Fibroblast of lung (primary cell): Measurements from ENCODE around the gene TGFBR2. TPM values are rescaled to one million over a fixed set of nuclear protein-coding genes. Genes with fewer than 3 reads are reported as not detected.
A peak's percentile ranks its signal among the peaks of the same experiment; 100 is the strongest.
"Not testable (repeated sequence)": the region's sequence is repeated elsewhere in the genome, so short reads cannot be mapped to it uniquely, and the experiment has no call there.

Experiments
- DNase-seq, 2 donors: peaks; one replicate each; pipeline versions ENCODE4 v3.0.0 to v3.0.0-alpha.2; 2010; ENCODE audit warnings: low read depth in 2 of 2
- H2AFZ ChIP-seq: 2 replicates; pipeline ENCODE4 v1.5.1; 2012; ENCODE audit warnings: low read length, control low read depth, inconsistent platforms
- H3K27ac ChIP-seq: 2 replicates; pipeline ENCODE4 v1.5.1; 2011; ENCODE audit warnings: low read length, control low read depth; ENCODE audit not compliant: insufficient read depth
- H3K27me3 ChIP-seq: 2 replicates; pipeline ENCODE4 v1.5.1; 2011; ENCODE audit warnings: mild to moderate bottlenecking, low read length; ENCODE audit not compliant: control insufficient read depth, insufficient read depth
- H3K36me3 ChIP-seq: 2 replicates; pipeline ENCODE4 v1.5.1; 2011; ENCODE audit warnings: low read length; ENCODE audit not compliant: control insufficient read depth, insufficient read depth
- H3K4me1 ChIP-seq: 2 replicates; pipeline ENCODE4 v1.5.1; 2011; ENCODE audit warnings: low read length; ENCODE audit not compliant: control insufficient read depth, insufficient read depth; ENCODE audit errors: extremely low read depth
- H3K4me2 ChIP-seq: 2 replicates; pipeline ENCODE4 v1.5.1; 2011; ENCODE audit warnings: low read length, control low read depth; ENCODE audit not compliant: insufficient read depth; ENCODE audit errors: extremely low read depth
- H3K4me3 ChIP-seq, 4 experiments: fragments of 200-600 bp in 1 of 4; sonication (generic) in 1 of 4; replicated peaks in 1 of 4; 2 replicates each; pipeline ENCODE4 v1.5.1; 2011 to 2016; ENCODE audit warnings: low read length in 4 of 4, low read depth in 3 of 4, mild to moderate bottlenecking in 3 of 4, control low read depth in 2 of 4, inconsistent platforms in 1 of 4, mixed read lengths in 1 of 4; ENCODE audit not compliant: insufficient read depth in 1 of 4; ENCODE audit errors: control extremely low read depth in 1 of 4
- H3K79me2 ChIP-seq: 2 replicates; pipeline ENCODE4 v1.5.1; 2012; ENCODE audit warnings: mild to moderate bottlenecking, low read length, inconsistent platforms; ENCODE audit not compliant: control insufficient read depth, insufficient read depth
- H3K9ac ChIP-seq: 2 replicates; pipeline ENCODE4 v1.5.1; 2011; ENCODE audit warnings: mild to moderate bottlenecking, low read length, control low read depth; ENCODE audit not compliant: insufficient read depth
- H3K9me3 ChIP-seq: 2 replicates; pipeline ENCODE4 v1.5.1; 2012; ENCODE audit warnings: low read depth, low read length; ENCODE audit not compliant: control insufficient read depth, insufficient read depth
- H4K20me1 ChIP-seq: 2 replicates; pipeline ENCODE4 v1.5.1; 2011; ENCODE audit warnings: low read length; ENCODE audit not compliant: control insufficient read depth, insufficient read depth; ENCODE audit errors: extremely low read depth
- CTCF ChIP-seq, 2 donors: IDR thresholded peaks in 1 of 2; conservative IDR thresholded peaks in 1 of 2; 1 replicate in 1 of 2; 2 replicates in 1 of 2; pipeline ENCODE4 v1.5.1; 2011 to 2012; ENCODE audit warnings: low read length in 2 of 2, control low read depth in 1 of 2, inconsistent platforms in 1 of 2, low read depth in 1 of 2, mild to moderate bottlenecking in 1 of 2
- EZH2 ChIP-seq: IDR thresholded peaks from 2 replicates; pipeline ENCODE4 v1.5.1; 2012; ENCODE audit warnings: low read length, control low read depth, mild to moderate bottlenecking; ENCODE audit errors: missing control alignments
- polyA plus RNA-seq, 2 donors: library from polyadenylated mRNA; depleted of rRNA in 1 of 2; stranded (reverse) in 1 of 2; unstranded in 1 of 2; fragments of >200 nt; gene quantifications; 2 replicates each; pipeline ENCODE4 v1.2.1, GENCODE V29; 2011 to 2012; ENCODE audit warnings: missing spikeins in 1 of 2
- total RNA-seq: library from RNA; depleted of rRNA; stranded (reverse); fragments of >200 nt; gene quantifications from 2 replicates; pipeline ENCODE4 v1.2.1, GENCODE V29; 2014

The TGFBR2 gene
- total and polyA plus RNA-seq, 2 donors (not counting 1 experiment from before 2014, with no cell fraction given) = 93.0 to 126 TPM

- Histone ChIP-seq H3K4me2 (no peak overlapping the region), H3K27me3 (no peaks in the 10 kb centered on the region), H4K20me1 (no peaks in the 10 kb centered on the region), H3K4me3 (no peak overlapping the region), H3K27ac (no peak overlapping the region), H3K4me1 (no peaks in the 10 kb centered on the region), H3K9me3 (no peaks in the 10 kb centered on the region), H3K9ac (no peak overlapping the region), H3K36me3 (peaks cover 2% of the 10 kb centered on the region), H3K79me2 (no peaks in the 10 kb centered on the region), H2AFZ (no peak overlapping the region)
- no peak for DNase-seq
- TF ChIP-seq EZH2 (no peak), CTCF (conservative IDR thresholded peaks at IDR 0.05 in 1 of 2, IDR thresholded peaks at IDR 0.05 in 1 of 2; ENCODE audit: low read depth in 1 of 2, low read length in 2 of 2) (no peak)
Measured at GRCh38 chr3:30666572-30667279, 60.3 kb downstream of the TGFBR2 start.

GRCh38 chr3:30667280-30667651 is 60.9 kb downstream of the TGFBR2 start:
- Histone ChIP-seq H3K9me3 (no peaks in the 10 kb centered on the region), H3K27ac (no peak overlapping the region), H4K20me1 (no peaks in the 10 kb centered on the region), H2AFZ (no peak overlapping the region), H3K4me2 (no peak overlapping the region), H3K4me1 (no peaks in the 10 kb centered on the region), H3K9ac (no peak overlapping the region), H3K4me3 (no peak overlapping the region), H3K27me3 (no peaks in the 10 kb centered on the region), H3K79me2 (no peaks in the 10 kb centered on the region), H3K36me3 (peaks cover 6% of the 10 kb centered on the region)
- TF ChIP-seq CTCF (conservative IDR thresholded peaks at IDR 0.05 in 1 of 2, IDR thresholded peaks at IDR 0.05 in 1 of 2; ENCODE audit: low read depth in 1 of 2, low read length in 2 of 2) = no peak
- TF ChIP-seq EZH2 = no peak
- peak in 1 of 2 donors; percentile 39 for DNase-seq

DNA sequence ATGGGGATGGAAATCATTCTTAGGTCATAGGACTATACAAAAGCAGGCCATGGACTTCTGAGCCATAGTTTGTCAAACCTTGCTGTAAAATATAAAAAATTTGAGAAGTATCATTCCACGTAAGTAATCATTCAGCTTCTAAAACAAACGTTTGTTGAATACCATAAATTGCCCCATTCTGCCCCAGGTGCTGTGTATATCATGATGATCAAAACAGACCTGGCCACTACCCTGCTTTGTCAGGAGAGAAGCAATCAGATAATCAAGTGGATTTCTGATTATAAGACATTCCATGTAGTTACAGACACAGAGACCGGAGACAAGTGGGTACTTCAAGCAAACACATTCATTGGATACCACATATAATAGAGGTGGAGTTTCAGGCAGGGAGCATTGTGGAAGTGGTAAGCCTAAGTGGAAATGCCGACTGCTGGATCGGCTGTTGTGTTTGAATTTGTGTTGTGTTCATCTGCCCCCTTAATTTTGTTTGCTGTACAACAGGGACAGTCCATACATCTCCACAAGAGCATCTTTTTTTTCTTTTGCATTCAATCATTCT is 61.7 kb downstream of the TGFBR2 start:
- H4K20me1 ChIP-seq = no peaks in the 10 kb centered on the region
- H2AFZ ChIP-seq = no peak overlapping the region
- no peak for DNase-seq
- no peaks in the 10 kb centered on the region for H3K79me2 ChIP-seq
- no peaks in the 10 kb centered on the region for H3K4me1 ChIP-seq
- no peak overlapping the region for H3K4me3 ChIP-seq
- peaks cover 6% of the 10 kb centered on the region for H3K36me3 ChIP-seq
- no peaks in the 10 kb centered on the region for H3K27me3 ChIP-seq
- no peaks in the 10 kb centered on the region for H3K9me3 ChIP-seq
- H3K4me2 ChIP-seq = no peak overlapping the region
- no peak overlapping the region for H3K27ac ChIP-seq
- H3K9ac ChIP-seq = no peak overlapping the region
- TF ChIP-seq CTCF (conservative IDR thresholded peaks at IDR 0.05 in 1 of 2, IDR thresholded peaks at IDR 0.05 in 1 of 2; ENCODE audit: low read depth in 1 of 2, low read length in 2 of 2) (no peak), EZH2 (no peak)

GRCh38 chr3:30669360-30669934 is 63.0 kb downstream of the TGFBR2 start:
- not testable (repeated sequence) for H3K9ac ChIP-seq, H3K27me3 ChIP-seq, H3K4me1 ChIP-seq, H2AFZ ChIP-seq, H3K4me3 ChIP-seq, H4K20me1 ChIP-seq, H3K27ac ChIP-seq, H3K36me3 ChIP-seq, H3K9me3 ChIP-seq, H3K79me2 ChIP-seq, H3K4me2 ChIP-seq, DNase-seq
